Calu3 (cell line): ENCODE data around the gene SELENOT. TPM values are rescaled to one million over a fixed set of nuclear protein-coding genes. Genes with fewer than 3 reads are reported as not detected.
"Not testable (repeated sequence)": the region's sequence is repeated elsewhere in the genome, so short reads cannot be mapped to it uniquely, and the experiment has no call there.

Experiments
- BruUV-seq: library from RNA; stranded (reverse); fragments of 400-500 nt; replicated peaks from 2 replicates; lab custom pipeline; 2021; lab: Mats Ljungman, UMichigan
- CTCF ChIA-PET: fragments of 300-600 bp; sonication (Branson Sonifier 250); formaldehyde crosslinking; loops from one replicate; lab custom pipeline; 2022; ENCODE audit warnings: antibody characterized with exemption; lab: Charles Lee
- DNase-seq: peaks from one replicate; pipeline ENCODE4 v3.0.0; 2022
- H3K27ac Mint-ChIP-seq: one replicate; pipeline ENCODE4 v1.8.0; 2022; ENCODE audit warnings: mixed read lengths; ENCODE audit not compliant: unreplicated experiment
- H3K27me3 Mint-ChIP-seq: one replicate; pipeline ENCODE4 v1.8.0; 2022; ENCODE audit warnings: mixed read lengths; ENCODE audit not compliant: unreplicated experiment
- H3K36me3 Mint-ChIP-seq: one replicate; pipeline ENCODE4 v1.8.0; 2022; ENCODE audit warnings: mild to moderate bottlenecking, moderate library complexity, mixed read lengths; ENCODE audit not compliant: insufficient read depth, unreplicated experiment
- H3K4me1 Mint-ChIP-seq: one replicate; pipeline ENCODE4 v1.8.0; 2022; ENCODE audit warnings: mild to moderate bottlenecking, low read depth, mixed read lengths; ENCODE audit not compliant: unreplicated experiment
- H3K4me3 Mint-ChIP-seq: one replicate; pipeline ENCODE4 v1.8.0; 2022; ENCODE audit warnings: mild to moderate bottlenecking, low read depth, moderate library complexity, mixed read lengths; ENCODE audit not compliant: unreplicated experiment
- H3K9me3 Mint-ChIP-seq: one replicate; pipeline ENCODE4 v1.8.0; 2022; ENCODE audit warnings: low read depth, mixed read lengths; ENCODE audit not compliant: unreplicated experiment
- intact Hi-C: fragments of 100-400 bp; cut with micrococcal nuclease; formaldehyde crosslinking; loops from one replicate; pipeline ENCODE4 v1.10.0; 2022; ENCODE audit not compliant: unreplicated experiment
- total RNA-seq: library from RNA; stranded (reverse); gene quantifications from 2 replicates; pipeline ENCODE4 v1.2.3, GENCODE V29; 2022
- TF ChIP-seq, protein P1 (sequence below): fragments of 200-600 bp; IDR thresholded peaks from one replicate; pipeline ENCODE4 v1.8.0; 2022; ENCODE audit warnings: antibody characterized with exemption; ENCODE audit not compliant: unreplicated experiment

Gene SELENOT
- total RNA-seq, 1 experiment from 2014 or later: 210 TPM

DNA sequence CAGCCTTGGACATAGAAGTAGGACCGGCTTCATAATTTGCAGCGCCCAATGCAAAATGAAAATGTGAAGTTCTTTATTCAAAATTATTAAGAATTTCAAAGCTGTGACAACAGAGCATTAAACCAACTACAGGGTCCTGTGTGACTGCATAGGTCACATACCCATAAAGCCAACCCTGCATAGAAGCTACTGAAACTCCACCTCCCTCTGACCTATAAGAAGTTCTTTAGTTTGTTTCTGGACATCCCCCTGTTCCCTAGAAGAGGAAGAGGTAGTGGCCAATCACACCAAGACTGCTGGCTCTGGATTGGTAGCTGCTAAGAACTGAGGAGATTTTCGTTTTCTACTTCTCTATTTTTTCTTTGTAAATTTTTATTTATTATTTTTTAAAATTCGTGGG, 9.0 kb upstream of the SELENOT start:
- BruUV-seq: no TSS peak
- TF ChIP-seq, protein P1, sequence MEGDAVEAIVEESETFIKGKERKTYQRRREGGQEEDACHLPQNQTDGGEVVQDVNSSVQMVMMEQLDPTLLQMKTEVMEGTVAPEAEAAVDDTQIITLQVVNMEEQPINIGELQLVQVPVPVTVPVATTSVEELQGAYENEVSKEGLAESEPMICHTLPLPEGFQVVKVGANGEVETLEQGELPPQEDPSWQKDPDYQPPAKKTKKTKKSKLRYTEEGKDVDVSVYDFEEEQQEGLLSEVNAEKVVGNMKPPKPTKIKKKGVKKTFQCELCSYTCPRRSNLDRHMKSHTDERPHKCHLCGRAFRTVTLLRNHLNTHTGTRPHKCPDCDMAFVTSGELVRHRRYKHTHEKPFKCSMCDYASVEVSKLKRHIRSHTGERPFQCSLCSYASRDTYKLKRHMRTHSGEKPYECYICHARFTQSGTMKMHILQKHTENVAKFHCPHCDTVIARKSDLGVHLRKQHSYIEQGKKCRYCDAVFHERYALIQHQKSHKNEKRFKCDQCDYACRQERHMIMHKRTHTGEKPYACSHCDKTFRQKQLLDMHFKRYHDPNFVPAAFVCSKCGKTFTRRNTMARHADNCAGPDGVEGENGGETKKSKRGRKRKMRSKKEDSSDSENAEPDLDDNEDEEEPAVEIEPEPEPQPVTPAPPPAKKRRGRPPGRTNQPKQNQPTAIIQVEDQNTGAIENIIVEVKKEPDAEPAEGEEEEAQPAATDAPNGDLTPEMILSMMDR: no peak
- H3K9me3 Mint-ChIP-seq: no peaks in the 10 kb centered on the region
- H3K36me3 Mint-ChIP-seq: peaks cover 10% of the 10 kb centered on the region
- no peak overlapping the region for H3K4me3 Mint-ChIP-seq
- no peaks in the 10 kb centered on the region for H3K27me3 Mint-ChIP-seq
- intact Hi-C loops: no loop called here
- H3K27ac Mint-ChIP-seq: no peak overlapping the region
- H3K4me1 Mint-ChIP-seq: peaks cover 11% of the 10 kb centered on the region
- CTCF ChIA-PET: interaction anchor here (0.8 kb wide), 1 partner anchor 16 kb away, joined by 4 read pairs; no protein-coding TSS in a partner anchor
- no peak for DNase-seq

DNA sequence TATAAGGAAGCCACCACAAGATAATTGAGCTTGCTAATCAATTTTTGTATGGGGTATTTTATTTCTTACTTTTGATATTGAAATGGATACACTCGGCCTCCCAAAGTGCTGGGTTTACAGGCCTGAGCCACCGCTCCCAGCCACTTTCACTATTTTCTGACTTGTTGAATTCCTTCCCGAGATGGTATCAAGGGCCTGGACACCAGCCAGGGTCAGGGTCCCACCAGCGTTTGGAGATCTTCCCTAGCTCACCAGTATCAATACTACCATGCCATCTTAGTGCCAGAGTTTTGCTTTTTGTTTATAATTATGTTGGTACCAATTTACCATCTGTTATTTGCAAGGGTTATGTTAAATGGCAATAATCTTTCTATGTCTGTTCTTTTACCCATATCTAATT, 5.5 kb upstream of the SELENOT start:
- CTCF ChIA-PET: no interaction called here
- Mint-ChIP-seq H3K9me3 (no peaks in the 10 kb centered on the region), H3K27me3 (no peaks in the 10 kb centered on the region), H3K36me3 (peaks cover 37% of the 10 kb centered on the region), H3K4me1 (peaks cover 42% of the 10 kb centered on the region), H3K4me3 (no peak overlapping the region), H3K27ac (no peak overlapping the region)
- TF ChIP-seq, protein P1: no peak
- no peak for DNase-seq
- intact Hi-C loops: no loop called here
- BruUV-seq: no TSS peak

DNA sequence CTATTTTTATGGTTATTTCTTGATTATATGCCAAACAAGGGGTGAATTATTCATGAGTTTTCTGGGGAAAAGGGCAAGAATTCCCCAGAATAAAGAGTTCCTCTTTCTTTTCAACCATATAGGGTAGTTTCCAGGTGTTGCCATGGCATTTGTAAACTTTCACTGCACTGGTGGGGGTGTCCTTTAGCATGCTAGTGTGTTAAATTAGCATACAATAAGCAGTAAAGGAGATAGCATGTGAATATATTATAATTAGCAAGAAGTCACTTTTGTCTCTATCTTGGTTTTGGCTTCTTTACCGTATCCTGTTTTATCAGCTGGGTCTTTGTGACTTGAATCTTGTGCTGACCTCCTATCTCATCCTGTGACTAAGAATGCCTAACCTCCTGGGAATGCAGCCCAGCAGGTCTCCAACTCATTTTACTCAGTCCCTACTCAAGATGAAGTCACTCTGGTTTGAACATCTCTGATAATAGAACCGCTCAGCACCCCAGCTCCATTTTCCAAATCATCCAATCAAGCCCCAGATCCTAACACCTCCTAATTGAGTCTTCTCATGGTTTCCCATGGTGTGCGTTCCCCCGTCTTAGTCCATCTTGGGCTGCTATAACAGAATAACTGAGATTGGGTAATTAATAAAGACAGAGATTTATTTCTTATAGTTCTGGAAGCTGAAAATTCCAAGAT, 3.4 kb upstream of the SELENOT start:
- peaks cover 49% of the 10 kb centered on the region for H3K4me1 Mint-ChIP-seq
- H3K27ac Mint-ChIP-seq: peak overlapping the region; percentile 89
- H3K4me3 Mint-ChIP-seq: peak overlapping the region; percentile 97
- TF ChIP-seq, protein P1: no peak
- BruUV-seq: no TSS peak
- intact Hi-C loops: loop anchor here (5.0 to 10.0 kb wide), 3 partner anchors 103 to 265 kb away; partner anchors contain the start of genes ERICH6 and SIAH2
- peak; percentile 76 for DNase-seq
- CTCF ChIA-PET: no interaction called here
- peaks cover 55% of the 10 kb centered on the region for H3K36me3 Mint-ChIP-seq
- H3K27me3 Mint-ChIP-seq: no peaks in the 10 kb centered on the region
- H3K9me3 Mint-ChIP-seq: no peaks in the 10 kb centered on the region

DNA sequence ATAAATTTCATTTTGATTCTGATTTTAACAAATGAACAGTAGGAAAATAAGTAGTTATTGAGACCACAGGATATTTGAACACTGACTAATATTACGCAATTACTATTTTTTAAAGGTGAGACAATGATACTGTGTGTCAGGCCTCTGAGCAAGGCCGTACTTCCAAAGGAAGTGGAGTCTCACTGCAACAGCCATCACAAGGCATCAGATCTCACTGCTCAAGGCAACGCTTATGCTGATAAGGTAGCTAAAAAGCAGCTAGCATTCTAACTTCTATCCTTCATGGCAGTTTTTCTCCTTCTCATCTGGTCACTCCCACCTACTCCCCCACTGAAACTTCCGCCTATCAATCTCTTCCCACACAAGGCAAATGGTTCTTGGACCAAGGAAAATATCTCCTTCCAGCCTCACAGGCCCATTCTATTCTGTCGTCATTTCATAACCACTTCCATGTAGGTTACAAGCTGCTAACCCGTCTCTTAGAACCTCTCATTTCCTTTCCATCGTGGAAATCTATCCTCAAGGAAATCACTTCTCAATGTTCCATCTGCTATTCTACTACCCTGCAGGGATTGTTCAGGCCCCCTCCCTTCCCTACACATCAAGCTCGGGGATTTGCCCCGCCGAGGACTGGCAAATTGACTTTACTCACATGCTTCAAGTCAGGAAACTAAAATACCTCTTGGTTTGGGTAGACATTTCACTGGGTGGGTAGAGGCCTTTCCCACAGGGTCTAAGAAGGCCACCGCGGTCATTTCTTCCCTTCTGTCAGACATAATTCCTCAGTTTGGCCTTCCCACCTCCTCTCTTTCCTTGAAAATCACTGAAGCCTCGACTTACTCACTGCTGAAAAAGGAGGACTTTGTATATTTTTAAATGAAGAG, 2.2 kb upstream of the SELENOT start:
- Mint-ChIP-seq H3K36me3 (peaks cover 59% of the 10 kb centered on the region), H3K4me3 (peak overlapping the region; percentile 97), H3K27ac (peak overlapping the region; percentile 98), H3K4me1 (peaks cover 53% of the 10 kb centered on the region)
- CTCF ChIA-PET, H3K27me3 Mint-ChIP-seq, DNase-seq, H3K9me3 Mint-ChIP-seq: not testable (repeated sequence)
- TSS peak; percentile 11 for BruUV-seq
- intact Hi-C loops: loop anchor here (5.0 to 10.0 kb wide), 3 partner anchors 101 to 264 kb away; partner anchors contain the start of genes ERICH6 and SIAH2
